ENCODE results near the gene EML5.
"Not testable (repeated sequence)": the region's sequence is repeated elsewhere in the genome, so short reads cannot be mapped to it uniquely, and the experiment has no call there.

DNA sequence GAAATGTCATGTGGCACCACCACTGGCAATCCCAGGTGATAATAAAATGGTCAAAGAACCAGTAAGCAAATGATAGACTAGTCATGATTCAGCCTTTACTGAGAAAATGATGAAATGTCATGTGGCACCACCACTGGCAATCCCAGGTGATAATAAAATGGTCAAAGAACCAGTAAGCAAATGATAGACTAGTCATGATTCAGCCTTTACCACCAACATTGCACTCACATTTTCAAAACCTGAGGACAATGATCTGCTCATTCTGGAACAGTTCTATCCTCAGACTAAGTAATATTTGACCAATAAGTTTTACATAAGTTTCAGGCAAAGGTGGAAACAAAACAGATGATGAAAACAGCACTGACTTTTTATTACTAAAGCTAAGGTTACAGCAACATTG lies 3.2 kb downstream of the EML5 start:
- TF ChIP-seq POLR2A (IDR thresholded peaks at IDR 0.05; ENCODE audit: low read depth, low read length); POLR2AphosphoS5 (IDR thresholded peaks at IDR 0.05; ENCODE audit: low read depth, low read length); TAF1 (IDR thresholded peaks at IDR 0.05; ENCODE audit: borderline replicate concordance, low read depth, low read length): not testable (repeated sequence)

Measured in GM12892 (cell line).